Measurements from ENCODE around the gene MRPL44. TPM values are rescaled to one million over a fixed set of nuclear protein-coding genes. Genes with fewer than 3 reads are reported as not detected.

Gene MRPL44
- total RNA-seq, 1 donor from 2014 or later: 70.8 TPM

- Histone ChIP-seq H3K4me2 (no peak overlapping the region), H3K9me3 (ENCODE audit: low read depth) (no peaks in the 10 kb centered on the region), H3F3A (ENCODE audit: low read depth) (no peaks in the 10 kb centered on the region), H3K27me3 (no peaks in the 10 kb centered on the region), H2AFZ (replicated peaks) (no peak overlapping the region), H3K4me3 (no peak overlapping the region), H3K36me3 (no peaks in the 10 kb centered on the region), H4K20me1 (ENCODE audit: low read depth) (peaks cover 36% of the 10 kb centered on the region), H3K4me1 (peaks cover 5% of the 10 kb centered on the region), H3K79me2 (ENCODE audit: low read depth) (peaks cover 99% of the 10 kb centered on the region), H3K9ac (no peak overlapping the region), H3K27ac (no peak overlapping the region)
- Mint-ChIP-seq H3K4me1 (peaks cover 10% of the 10 kb centered on the region), H3K27ac (no peak overlapping the region), H3K36me3 (peaks cover 21% of the 10 kb centered on the region), H3K4me3 (no peak overlapping the region), H3K27me3 (ENCODE audit: insufficient read depth, low read depth) (no peaks in the 10 kb centered on the region), H3K9me3 (peaks cover 28% of the 10 kb centered on the region)
- no peak for DNase-seq (ENCODE audit: low spot score)
- TF ChIP-seq EZH2phosphoT487 (IDR thresholded peaks at IDR 0.05) (no peak), EZH2 (IDR thresholded peaks at IDR 0.05) (no peak), CTCF (IDR thresholded peaks at IDR 0.05) (no peak)
Measured at GRCh38 chr2:223929571-223930102, 27.6 kb upstream of the MRPL44 start.

GRCh38 chr2:223930103-223930976, 26.9 kb upstream of the MRPL44 start:
- H3K4me1 ChIP-seq: peaks cover 12% of the 10 kb centered on the region
- H3K4me2 ChIP-seq: no peak overlapping the region
- H3K4me3 ChIP-seq: no peak overlapping the region
- peaks cover 99% of the 10 kb centered on the region for H3K79me2 ChIP-seq (ENCODE audit: low read depth)
- Mint-ChIP-seq H3K27me3 (ENCODE audit: insufficient read depth, low read depth) (no peaks in the 10 kb centered on the region), H3K4me3 (no peak overlapping the region), H3K9me3 (peaks cover 23% of the 10 kb centered on the region), H3K36me3 (peaks cover 14% of the 10 kb centered on the region), H3K27ac (peak overlapping the region; percentile 46), H3K4me1 (peaks cover 10% of the 10 kb centered on the region)
- H3F3A ChIP-seq (ENCODE audit: low read depth): no peaks in the 10 kb centered on the region
- H3K9ac ChIP-seq: no peak overlapping the region
- no peaks in the 10 kb centered on the region for H3K36me3 ChIP-seq
- H3K27ac ChIP-seq: no peak overlapping the region
- no peak overlapping the region for H2AFZ ChIP-seq (replicated peaks)
- no peaks in the 10 kb centered on the region for H3K9me3 ChIP-seq (ENCODE audit: low read depth)
- no peak for DNase-seq (ENCODE audit: low spot score)
- no peak for TF ChIP-seq CTCF (IDR thresholded peaks at IDR 0.05)
- TF ChIP-seq EZH2 (IDR thresholded peaks at IDR 0.05): no peak
- no peak for TF ChIP-seq EZH2phosphoT487 (IDR thresholded peaks at IDR 0.05)
- H4K20me1 ChIP-seq (ENCODE audit: low read depth): peaks cover 43% of the 10 kb centered on the region
- H3K27me3 ChIP-seq: no peaks in the 10 kb centered on the region

GRCh38 chr2:223932816-223933800, 24.2 kb upstream of the MRPL44 start:
- H3K4me2 ChIP-seq: no peak overlapping the region
- Mint-ChIP-seq H3K9me3 (peaks cover 4% of the 10 kb centered on the region), H3K36me3 (peaks cover 4% of the 10 kb centered on the region), H3K27me3 (ENCODE audit: insufficient read depth, low read depth) (no peaks in the 10 kb centered on the region), H3K4me1 (peaks cover 25% of the 10 kb centered on the region), H3K27ac (no peak overlapping the region), H3K4me3 (no peak overlapping the region)
- H3K36me3 ChIP-seq: no peaks in the 10 kb centered on the region
- peaks cover 99% of the 10 kb centered on the region for H3K79me2 ChIP-seq (ENCODE audit: low read depth)
- H3K27me3 ChIP-seq: no peaks in the 10 kb centered on the region
- no peak overlapping the region for H2AFZ ChIP-seq (replicated peaks)
- H4K20me1 ChIP-seq (ENCODE audit: low read depth): peaks cover 71% of the 10 kb centered on the region
- no peak overlapping the region for H3K4me3 ChIP-seq
- DNase-seq (ENCODE audit: low spot score): no peak
- peaks cover 36% of the 10 kb centered on the region for H3K4me1 ChIP-seq
- no peaks in the 10 kb centered on the region for H3K9me3 ChIP-seq (ENCODE audit: low read depth)
- no peaks in the 10 kb centered on the region for H3F3A ChIP-seq (ENCODE audit: low read depth)
- H3K27ac ChIP-seq: peak overlapping the region; percentile 48
- TF ChIP-seq EZH2 (IDR thresholded peaks at IDR 0.05) (no peak), CTCF (IDR thresholded peaks at IDR 0.05) (no peak), EZH2phosphoT487 (IDR thresholded peaks at IDR 0.05) (no peak)
- H3K9ac ChIP-seq: no peak overlapping the region
